Measurements from ENCODE around the gene RBBP8.

DNA sequence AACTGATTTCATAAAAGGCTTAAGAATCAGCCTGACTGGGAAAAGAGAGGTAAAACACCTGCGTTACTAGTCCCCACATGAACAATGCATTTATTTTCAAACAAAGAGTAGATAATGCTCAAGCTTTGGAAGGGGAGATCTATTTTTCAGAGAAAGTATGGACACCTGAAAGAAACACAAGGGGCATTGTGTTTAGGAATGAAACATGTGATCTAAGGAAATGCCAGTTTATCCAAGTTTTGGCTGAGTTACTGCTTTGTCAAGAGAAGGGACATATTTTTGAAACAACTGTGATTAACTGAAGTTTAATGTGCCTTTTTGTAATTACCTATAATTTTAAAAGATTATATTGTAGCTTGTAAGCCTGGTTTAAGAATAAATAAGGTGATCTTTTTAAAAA lies 49.3 kb upstream of the RBBP8 start:
- TF ChIP-seq EZH2 (IDR thresholded peaks at IDR 0.05; ENCODE audit: insufficient read depth, poor library complexity, severe bottlenecking) (no peak), EZH2phosphoT487 (IDR thresholded peaks at IDR 0.05; ENCODE audit: insufficient read depth, low read depth) (no peak)

Data from GM23248 (cell line).